Dedifferentiated amniotic fluid mesenchymal stem cell (primary cell): ENCODE results near the gene NTM.

Source experiments
- DNase-seq: peaks from one replicate; pipeline ENCODE4 v3.0.0-alpha.2; 2016; ENCODE audit errors: extremely low spot score

The NTM gene

GRCh38 chr11:131373095-131373725 is 2.8 kb downstream of the NTM start:
- DNase-seq: no peak

GRCh38 chr11:131373756-131374155 is 3.3 kb downstream of the NTM start:
- DNase-seq: no peak

GRCh38 chr11:131375421-131375820 is 5.0 kb downstream of the NTM start:
- DNase-seq: no peak

- no peak for DNase-seq
These were observed 5.5 kb downstream of the NTM start for GRCh38 chr11:131375915-131376314.

GRCh38 chr11:131378931-131379330 is 8.5 kb downstream of the NTM start:
- no peak for DNase-seq

GRCh38 chr11:131385763-131386390 is 15.5 kb downstream of the NTM start:
- no peak for DNase-seq

GRCh38 chr11:131386408-131386807 is 16.0 kb downstream of the NTM start:
- DNase-seq: no peak

GRCh38 chr11:131388030-131388429 is 17.6 kb downstream of the NTM start:
- no peak for DNase-seq

- DNase-seq: no peak
These were observed 19.2 kb downstream of the NTM start for GRCh38 chr11:131389582-131389981.

- no peak for DNase-seq
These were observed 20.8 kb downstream of the NTM start for GRCh38 chr11:131391176-131391575.

GRCh38 chr11:131392528-131393255 is 22.3 kb downstream of the NTM start:
- DNase-seq: no peak

GRCh38 chr11:131393691-131394090 is 23.3 kb downstream of the NTM start:
- no peak for DNase-seq

GRCh38 chr11:131397675-131398074 is 27.3 kb downstream of the NTM start:
- no peak for DNase-seq

GRCh38 chr11:131402040-131402439 is 31.6 kb downstream of the NTM start:
- DNase-seq: no peak

- no peak for DNase-seq
These were observed 33.6 kb downstream of the NTM start for GRCh38 chr11:131404010-131404409.

- DNase-seq: no peak
These were observed 37.7 kb downstream of the NTM start for GRCh38 chr11:131408025-131408640.

GRCh38 chr11:131409345-131409744 is 38.9 kb downstream of the NTM start:
- DNase-seq: no peak

GRCh38 chr11:131411636-131412035 is 41.2 kb downstream of the NTM start:
- DNase-seq: no peak

- no peak for DNase-seq
These were observed 41.6 kb downstream of the NTM start for GRCh38 chr11:131412061-131412460.

GRCh38 chr11:131413217-131413616 is 42.8 kb downstream of the NTM start:
- DNase-seq: no peak

- DNase-seq: no peak
These were observed 47.8 kb downstream of the NTM start for GRCh38 chr11:131418189-131418588.

- DNase-seq: no peak
These were observed 50.8 kb downstream of the NTM start for GRCh38 chr11:131421066-131421855.
